HG03432 (cell line): ENCODE measurements around the gene PRSS21.
A peak's percentile ranks its signal among the peaks of the same experiment; 100 is the strongest.

Experiments used
- ATAC-seq: cut with Tn5 transposase; IDR thresholded peaks from one replicate; pipeline ENCODE4 v1.9.1; 2021; ENCODE audit warnings: mild to moderate bottlenecking, moderate library complexity; ENCODE audit not compliant: unreplicated experiment

The PRSS21 gene, protein sequence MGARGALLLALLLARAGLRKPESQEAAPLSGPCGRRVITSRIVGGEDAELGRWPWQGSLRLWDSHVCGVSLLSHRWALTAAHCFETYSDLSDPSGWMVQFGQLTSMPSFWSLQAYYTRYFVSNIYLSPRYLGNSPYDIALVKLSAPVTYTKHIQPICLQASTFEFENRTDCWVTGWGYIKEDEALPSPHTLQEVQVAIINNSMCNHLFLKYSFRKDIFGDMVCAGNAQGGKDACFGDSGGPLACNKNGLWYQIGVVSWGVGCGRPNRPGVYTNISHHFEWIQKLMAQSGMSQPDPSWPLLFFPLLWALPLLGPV

GRCh38 chr16:2816751-2817339, at the start of gene PRSS21:
TSS of gene PRSS21 (plus strand) at chr16:2817237. CDS start at chr16:2817269, 32 bp downstream.
- ATAC-seq, result no peak

DNA sequence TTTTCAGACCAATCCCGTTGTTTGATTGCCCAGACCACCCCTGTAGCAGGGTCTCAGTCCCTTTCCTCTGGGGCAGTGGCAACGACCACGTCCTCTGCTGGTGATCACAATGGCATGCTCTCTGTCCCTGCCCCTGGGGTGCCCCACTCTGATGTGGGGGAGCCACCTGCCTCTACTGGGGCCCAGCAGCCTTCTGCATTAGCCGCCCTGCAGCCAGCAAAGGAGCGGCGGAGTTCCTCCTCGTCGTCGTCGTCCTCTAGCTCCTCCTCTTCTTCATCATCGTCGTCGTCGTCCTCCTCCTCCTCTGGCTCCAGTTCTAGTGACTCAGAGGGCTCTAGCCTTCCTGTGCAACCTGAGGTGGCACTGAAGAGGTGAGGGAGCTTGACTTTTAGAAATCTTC, 49.1 kb upstream of the PRSS21 start:
- ATAC-seq, result no peak

GRCh38 chr16:2768403-2769089, 48.5 kb upstream of the PRSS21 start:
- ATAC-seq, result no peak

- ATAC-seq, result no peak
These were observed 47.9 kb upstream of the PRSS21 start for GRCh38 chr16:2769100-2769529.

DNA sequence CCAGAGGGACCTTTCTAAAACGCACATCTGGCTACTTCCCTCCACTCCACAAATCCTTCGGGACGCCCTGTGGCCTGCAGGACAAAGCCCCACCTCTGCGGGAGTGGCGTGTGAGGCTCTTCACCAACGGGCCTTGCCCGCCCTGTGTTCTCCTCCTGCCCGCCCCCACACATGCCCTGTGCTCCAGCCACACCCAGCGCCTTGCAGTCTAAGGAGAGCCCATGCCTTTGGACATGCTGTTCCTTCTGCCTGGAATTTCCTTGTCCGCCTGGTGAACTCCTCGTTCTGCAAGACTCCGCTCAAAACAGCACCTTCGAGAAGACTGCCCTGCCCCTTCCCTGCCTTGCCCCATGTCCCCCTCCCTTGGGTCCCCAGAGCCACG, 47.4 kb upstream of the PRSS21 start:
- ATAC-seq, result no peak

DNA sequence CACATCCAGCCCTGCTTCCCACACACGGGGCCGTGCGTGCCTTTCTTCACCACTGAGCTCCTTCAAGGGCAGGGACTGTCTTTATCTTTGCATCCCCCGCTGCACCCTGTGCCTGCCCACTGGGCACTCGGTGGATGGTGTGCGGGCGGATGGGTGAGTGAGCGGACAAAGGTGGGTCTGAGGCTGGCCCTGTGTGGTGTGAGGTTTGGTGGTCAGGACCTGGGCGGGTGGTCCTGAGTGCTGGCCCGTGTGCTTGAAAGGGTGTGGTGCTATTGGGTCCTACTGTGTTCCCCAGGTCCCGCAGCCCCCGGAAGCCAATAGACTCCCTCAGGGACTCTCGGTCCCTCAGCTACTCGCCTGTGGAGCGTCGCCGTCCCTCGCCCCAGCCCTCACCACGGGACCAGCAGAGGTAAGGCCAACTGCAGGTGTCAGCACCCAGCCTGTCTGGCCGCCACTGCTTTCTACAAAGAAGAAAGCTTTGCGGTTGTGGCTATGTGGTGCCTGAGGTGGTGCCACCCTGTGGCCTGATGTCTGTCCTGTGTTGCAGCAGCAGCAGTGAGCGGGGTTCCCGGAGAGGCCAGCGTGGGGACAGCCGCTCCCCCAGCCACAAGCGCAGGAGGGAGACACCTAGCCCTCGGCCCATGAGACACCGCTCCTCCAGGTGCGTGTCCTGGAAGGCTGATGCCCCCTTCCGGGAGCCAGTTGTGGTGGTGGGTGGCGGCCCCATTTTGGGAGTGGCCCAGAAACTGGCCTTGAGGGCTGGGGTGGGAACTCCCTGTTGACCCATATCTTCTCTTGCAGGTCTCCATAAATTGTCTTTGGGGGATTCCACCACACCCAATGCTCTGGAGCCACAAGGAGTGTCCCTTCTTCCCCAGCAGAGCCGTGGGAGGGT, 46.7 kb upstream of the PRSS21 start:
- no peak for ATAC-seq

DNA sequence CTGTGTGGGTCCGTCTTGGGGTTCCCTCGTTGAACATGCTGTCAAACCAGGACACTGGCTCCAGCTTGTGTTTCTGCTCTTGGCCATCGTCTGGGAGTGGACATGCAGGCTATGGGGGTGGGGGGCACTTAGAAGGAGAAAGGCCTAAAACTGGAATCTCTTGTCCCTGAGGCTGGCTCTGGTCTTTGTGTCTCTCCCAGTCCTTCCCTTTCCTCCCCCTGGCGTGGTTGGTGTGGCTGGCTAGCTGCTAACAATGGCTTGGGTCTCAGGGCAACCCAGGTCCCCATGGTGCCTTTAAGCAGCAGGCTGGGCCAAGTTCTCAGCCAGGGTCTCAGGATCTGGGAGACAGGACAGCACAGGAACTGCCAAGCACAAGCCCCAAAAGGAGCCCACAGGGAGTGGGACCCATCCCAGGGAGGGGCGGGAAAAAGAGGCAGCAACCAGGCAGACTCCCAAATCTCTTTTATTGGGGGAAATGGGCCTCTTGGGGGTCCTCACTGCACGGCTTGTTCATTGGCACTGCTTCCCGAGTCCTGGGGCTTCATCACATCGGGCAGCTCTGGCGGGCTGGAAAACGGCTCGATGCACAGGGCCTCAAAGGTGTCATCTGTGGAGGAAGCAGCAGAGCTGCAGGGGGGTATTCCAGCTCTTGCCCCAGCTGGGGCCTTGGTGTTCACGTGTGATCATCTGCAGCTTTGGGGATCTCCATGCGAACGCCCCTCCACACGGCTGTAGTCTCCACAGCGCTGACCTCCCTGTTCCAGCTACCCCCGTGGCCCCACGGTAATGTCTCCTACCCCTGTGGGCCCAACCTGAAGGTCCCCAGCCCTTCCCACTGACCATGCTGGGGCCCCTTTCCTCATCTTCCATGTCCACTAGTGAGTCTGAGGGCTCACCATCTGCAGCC, 45.3 kb upstream of the PRSS21 start:
- no peak for ATAC-seq

- ATAC-seq, result no peak
These were observed 43.7 kb upstream of the PRSS21 start for GRCh38 chr16:2773188-2773968.

DNA sequence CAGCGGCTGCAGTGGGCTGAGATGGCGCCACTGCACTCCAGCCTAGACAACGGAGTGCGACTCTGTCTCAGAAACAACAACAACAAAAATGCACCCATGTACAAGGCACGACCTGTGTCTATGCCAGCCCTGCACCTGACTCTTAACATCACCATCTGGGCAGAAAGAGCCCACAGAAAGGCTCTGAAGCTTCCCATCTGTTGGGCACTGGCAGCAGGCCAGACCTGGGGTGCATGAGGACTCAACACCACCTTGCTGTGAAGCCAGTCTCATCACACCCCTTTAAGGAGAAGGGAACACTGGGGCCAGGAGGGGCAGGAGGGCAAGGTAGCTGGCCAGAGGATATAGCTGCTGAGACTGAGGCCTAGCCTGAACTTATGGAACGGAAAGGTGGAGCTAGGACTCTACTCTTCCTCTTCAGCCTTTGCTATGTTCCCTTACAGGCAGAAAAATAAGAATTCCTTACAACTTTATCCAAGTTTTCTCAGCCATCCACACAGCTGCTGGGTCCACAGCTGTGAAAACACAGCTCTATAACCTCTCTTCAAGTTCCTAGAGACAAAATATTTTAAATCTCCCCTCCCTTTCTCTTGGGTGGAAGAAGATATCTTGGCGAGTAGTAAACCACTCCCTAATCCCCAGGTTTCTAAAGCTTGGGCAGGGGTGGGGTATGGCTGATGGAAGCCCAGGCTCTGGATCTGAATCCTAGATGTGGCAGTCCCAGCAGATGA, 42.7 kb upstream of the PRSS21 start:
- ATAC-seq, result no peak

DNA sequence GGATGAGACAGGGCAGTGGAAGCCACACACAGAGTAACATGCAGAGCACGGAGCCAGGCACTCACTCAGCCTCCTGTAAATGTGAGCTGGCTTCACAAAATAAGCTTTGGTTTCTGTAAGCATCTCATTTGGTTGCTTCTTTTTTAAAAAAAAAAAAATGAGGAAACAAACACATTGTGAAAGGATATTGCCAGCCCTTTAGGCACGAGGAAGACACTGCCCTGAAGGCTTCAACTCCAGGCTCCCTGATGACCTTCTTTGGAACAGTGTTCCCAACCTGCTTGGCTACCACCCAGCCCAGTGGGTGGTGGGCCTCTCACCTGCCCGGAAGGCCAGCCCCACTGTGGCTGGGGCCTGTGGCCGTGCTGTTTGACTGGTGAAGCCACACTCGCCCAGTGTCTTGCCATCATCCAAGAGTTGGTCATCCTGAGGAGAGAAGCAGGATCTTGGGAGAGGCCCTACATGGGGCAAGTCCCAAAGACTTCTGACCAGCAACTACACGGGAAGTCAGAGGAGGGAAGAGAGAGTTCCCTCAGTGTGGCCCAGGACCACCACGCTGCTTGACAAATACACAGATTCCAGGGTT, 41.8 kb upstream of the PRSS21 start:
- ATAC-seq, result no peak

GRCh38 chr16:2775765-2776499, 41.1 kb upstream of the PRSS21 start:
- ATAC-seq, result no peak

DNA sequence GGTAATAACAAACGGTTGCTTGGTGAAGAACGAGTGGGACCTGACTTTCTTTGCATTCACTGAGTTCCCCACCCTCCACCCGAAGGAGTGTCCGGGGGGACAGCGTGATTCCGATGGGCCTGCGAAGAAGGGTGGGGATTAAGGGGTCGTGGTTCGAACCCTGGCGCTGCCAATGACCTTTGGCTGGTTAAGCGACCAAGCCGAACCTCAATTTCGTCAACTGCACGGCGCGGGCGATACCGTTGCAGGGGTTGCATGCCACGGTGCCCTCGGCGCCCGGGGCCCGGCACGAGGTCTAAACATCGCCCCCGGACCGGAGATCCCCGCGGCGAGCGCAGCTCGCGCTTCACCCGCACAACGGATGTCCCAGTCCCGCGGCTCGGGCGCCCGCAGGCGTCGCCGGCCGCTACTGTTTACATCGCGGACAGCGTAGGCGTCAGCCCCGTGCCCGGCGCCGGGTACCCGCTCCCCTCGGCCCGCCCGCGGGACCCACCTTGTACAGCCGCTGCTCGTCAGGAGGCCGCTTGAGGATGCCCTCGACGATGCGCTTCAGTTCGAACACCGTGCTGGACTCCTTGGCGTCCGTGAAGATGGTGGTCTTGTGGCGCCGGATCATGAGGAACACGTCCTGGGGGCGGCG, 40.4 kb upstream of the PRSS21 start:
- ATAC-seq, result peak; percentile 30

- ATAC-seq, result peak; percentile 80
These were observed 39.7 kb upstream of the PRSS21 start, which contains the start of gene ELOB for GRCh38 chr16:2777231-2777902. TSS of gene ELOB (minus strand) at chr16:2777280. CDS start at chr16:2777239, 41 bp downstream.

DNA sequence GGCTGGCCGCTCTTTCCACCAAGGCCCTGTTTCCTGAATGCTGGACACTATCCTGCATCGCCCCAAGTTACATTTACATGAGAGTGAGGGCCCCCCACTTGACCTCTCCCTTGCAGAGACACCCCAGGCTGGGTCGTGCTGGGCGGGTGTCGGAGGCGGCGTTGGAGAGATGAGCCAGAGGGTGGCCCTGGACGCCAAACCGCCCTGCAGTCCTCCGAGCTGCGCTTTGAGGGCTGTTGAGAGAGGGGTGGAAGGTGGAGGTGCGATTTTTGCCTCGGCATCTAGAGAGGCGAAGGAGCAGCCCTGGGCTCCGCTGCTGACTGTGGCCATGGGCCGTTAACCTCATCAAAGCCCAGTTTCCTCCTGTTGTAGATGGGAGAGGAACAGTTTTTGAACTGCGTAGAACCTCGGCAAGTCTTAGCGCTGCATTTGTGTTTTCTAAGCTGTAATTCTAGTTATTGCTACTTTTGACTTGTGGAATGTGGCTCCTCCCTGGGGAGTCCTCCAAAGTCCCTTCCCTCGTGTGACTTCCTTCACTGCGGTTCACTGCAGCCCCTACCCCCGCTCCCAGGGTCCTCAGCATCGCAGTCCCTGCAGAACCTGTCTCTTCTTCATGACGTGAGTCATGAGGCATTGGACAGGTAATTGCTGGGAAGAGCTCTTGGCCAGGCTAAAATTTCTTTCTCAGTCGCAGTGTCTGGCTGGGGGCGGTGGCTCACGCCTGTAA, 39.0 kb upstream of the PRSS21 start:
- no peak for ATAC-seq

- no peak for ATAC-seq
These were observed 38.4 kb upstream of the PRSS21 start for GRCh38 chr16:2778630-2778958.
